ENCODE results near the gene PEAK1. TPM values are rescaled to one million over a fixed set of nuclear protein-coding genes. Genes with fewer than 3 reads are reported as not detected.

Gene PEAK1
- total RNA-seq, 1 donor from 2014 or later: 103 TPM

GRCh38 chr15:77144492-77145070, 275.3 kb downstream of the PEAK1 start:
- no peak for DNase-seq (ENCODE audit: extremely low read depth, low read depth, low spot score)

- no peak for DNase-seq (ENCODE audit: extremely low read depth, low read depth, low spot score)
Measured at GRCh38 chr15:77144026-77144425, 275.9 kb downstream of the PEAK1 start.

- no peak for DNase-seq (ENCODE audit: extremely low read depth, low read depth, low spot score)
Measured at GRCh38 chr15:77143616-77144015, 276.3 kb downstream of the PEAK1 start.

GRCh38 chr15:77143191-77143590, 276.7 kb downstream of the PEAK1 start:
- DNase-seq (ENCODE audit: extremely low read depth, low read depth, low spot score): no peak

GRCh38 chr15:77140220-77140619, 279.7 kb downstream of the PEAK1 start:
- no peak for DNase-seq (ENCODE audit: extremely low read depth, low read depth, low spot score)

GRCh38 chr15:77139312-77139711, 280.6 kb downstream of the PEAK1 start:
- DNase-seq (ENCODE audit: extremely low read depth, low read depth, low spot score): no peak

- no peak for DNase-seq (ENCODE audit: extremely low read depth, low read depth, low spot score)
Measured at GRCh38 chr15:77138167-77138522, 281.8 kb downstream of the PEAK1 start.

GRCh38 chr15:77135181-77135580, 284.7 kb downstream of the PEAK1 start:
- DNase-seq (ENCODE audit: extremely low read depth, low read depth, low spot score): no peak

- DNase-seq (ENCODE audit: extremely low read depth, low read depth, low spot score): no peak
Measured at GRCh38 chr15:77130315-77130930, 289.5 kb downstream of the PEAK1 start.

GRCh38 chr15:77127626-77128025, 292.3 kb downstream of the PEAK1 start:
- no peak for DNase-seq (ENCODE audit: extremely low read depth, low read depth, low spot score)

GRCh38 chr15:77126529-77127326, 293.2 kb downstream of the PEAK1 start:
- DNase-seq (ENCODE audit: extremely low read depth, low read depth, low spot score): no peak

- no peak for DNase-seq (ENCODE audit: extremely low read depth, low read depth, low spot score)
Measured at GRCh38 chr15:77123854-77124253, 296.1 kb downstream of the PEAK1 start.

- no peak for DNase-seq (ENCODE audit: extremely low read depth, low read depth, low spot score)
Measured at GRCh38 chr15:77122576-77122975, 297.3 kb downstream of the PEAK1 start.

- no peak for DNase-seq (ENCODE audit: extremely low read depth, low read depth, low spot score)
Measured at GRCh38 chr15:77121599-77121998, 298.3 kb downstream of the PEAK1 start.

GRCh38 chr15:77120576-77120975, 299.3 kb downstream of the PEAK1 start:
- no peak for DNase-seq (ENCODE audit: extremely low read depth, low read depth, low spot score)

GRCh38 chr15:77119446-77119845, 300.5 kb downstream of the PEAK1 start:
- DNase-seq (ENCODE audit: extremely low read depth, low read depth, low spot score): no peak

- peak; percentile 58 for DNase-seq (ENCODE audit: extremely low read depth, low read depth, low spot score)
Measured at GRCh38 chr15:77118882-77119321, 301.0 kb downstream of the PEAK1 start.

GRCh38 chr15:77115179-77115578, 304.7 kb downstream of the PEAK1 start:
- DNase-seq (ENCODE audit: extremely low read depth, low read depth, low spot score): no peak

GRCh38 chr15:77112838-77113504, 306.9 kb downstream of the PEAK1 start:
- no peak for DNase-seq (ENCODE audit: extremely low read depth, low read depth, low spot score)

GRCh38 chr15:77111789-77112188, 308.1 kb downstream of the PEAK1 start:
- no peak for DNase-seq (ENCODE audit: extremely low read depth, low read depth, low spot score)

- no peak for DNase-seq (ENCODE audit: extremely low read depth, low read depth, low spot score)
Measured at GRCh38 chr15:77107531-77108355, 312.2 kb downstream of the PEAK1 start.

Data from glomerular endothelial cell (primary cell).